HFFc6 (cell line): ENCODE measurements around the gene ECT2. TPM values are rescaled to one million over a fixed set of nuclear protein-coding genes. Genes with fewer than 3 reads are reported as not detected.

Source experiments
- DNase-seq: peaks from one replicate; pipeline ENCODE4 v3.0.0-alpha.2; 2018
- H3K27ac Mint-ChIP-seq: 2 replicates; pipeline ENCODE4 v1.8.0; 2020; ENCODE audit warnings: mild to moderate bottlenecking, mixed read lengths
- H3K27me3 Mint-ChIP-seq: 2 replicates; pipeline ENCODE4 v1.8.0; 2021; ENCODE audit warnings: mild to moderate bottlenecking, moderate library complexity, mixed read lengths; ENCODE audit not compliant: insufficient read depth
- H3K36me3 Mint-ChIP-seq: 2 replicates; pipeline ENCODE4 v1.8.0; 2021; ENCODE audit warnings: low read depth, mixed read lengths
- H3K4me1 Mint-ChIP-seq: 2 replicates; pipeline ENCODE4 v1.8.0; 2020; ENCODE audit warnings: low read depth, mixed read lengths
- H3K4me3 Mint-ChIP-seq: 2 replicates; pipeline ENCODE4 v1.8.0; 2020; ENCODE audit warnings: mild to moderate bottlenecking, moderate library complexity, mixed read lengths
- H3K9me3 Mint-ChIP-seq: 2 replicates; pipeline ENCODE4 v1.8.0; 2020; ENCODE audit warnings: mild to moderate bottlenecking, mixed read lengths
- total RNA-seq, 6 experiments: library from RNA; stranded (reverse); fragmentation: NEBNext Ultra II Directional; extraction: Animal tissue kit (Norgen Biotek cat#: 25700); gene quantifications; 2 replicates in 1 of 6; 3 replicates in 5 of 6; pipeline ENCODE4 v1.2.3, GENCODE V29; 2021
- TF ChIP-seq, protein P1 (sequence below): fragments of 200-600 bp; sonication (generic); IDR thresholded peaks from 2 replicates; pipeline ENCODE4 v1.5.0; 2021; ENCODE audit warnings: antibody characterized with exemption, mild to moderate bottlenecking

Gene ECT2
- total RNA-seq, 6 experiments from 2014 or later = 29.1 to 62.4 (median 50.6) TPM

DNA sequence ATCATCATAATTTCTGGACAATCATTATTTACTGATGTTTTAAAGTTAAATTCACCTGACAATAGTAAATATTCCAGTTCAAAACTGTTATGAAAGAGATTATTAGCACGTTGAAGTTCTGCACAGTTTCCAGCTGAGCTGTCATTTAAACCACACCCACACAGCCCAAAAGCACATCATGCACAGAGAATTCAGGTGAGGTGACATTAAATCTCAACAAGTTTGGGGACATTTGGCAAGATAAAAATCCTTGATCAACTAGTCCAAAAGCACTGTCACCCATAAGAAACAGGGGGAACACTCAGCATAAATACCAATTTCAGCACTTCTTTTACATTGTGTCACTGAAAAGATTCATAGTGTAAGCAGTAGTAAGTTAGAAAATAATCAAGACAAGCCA is 46.5 kb upstream of the ECT2 start:
- TF ChIP-seq, protein P1, sequence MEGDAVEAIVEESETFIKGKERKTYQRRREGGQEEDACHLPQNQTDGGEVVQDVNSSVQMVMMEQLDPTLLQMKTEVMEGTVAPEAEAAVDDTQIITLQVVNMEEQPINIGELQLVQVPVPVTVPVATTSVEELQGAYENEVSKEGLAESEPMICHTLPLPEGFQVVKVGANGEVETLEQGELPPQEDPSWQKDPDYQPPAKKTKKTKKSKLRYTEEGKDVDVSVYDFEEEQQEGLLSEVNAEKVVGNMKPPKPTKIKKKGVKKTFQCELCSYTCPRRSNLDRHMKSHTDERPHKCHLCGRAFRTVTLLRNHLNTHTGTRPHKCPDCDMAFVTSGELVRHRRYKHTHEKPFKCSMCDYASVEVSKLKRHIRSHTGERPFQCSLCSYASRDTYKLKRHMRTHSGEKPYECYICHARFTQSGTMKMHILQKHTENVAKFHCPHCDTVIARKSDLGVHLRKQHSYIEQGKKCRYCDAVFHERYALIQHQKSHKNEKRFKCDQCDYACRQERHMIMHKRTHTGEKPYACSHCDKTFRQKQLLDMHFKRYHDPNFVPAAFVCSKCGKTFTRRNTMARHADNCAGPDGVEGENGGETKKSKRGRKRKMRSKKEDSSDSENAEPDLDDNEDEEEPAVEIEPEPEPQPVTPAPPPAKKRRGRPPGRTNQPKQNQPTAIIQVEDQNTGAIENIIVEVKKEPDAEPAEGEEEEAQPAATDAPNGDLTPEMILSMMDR = no peak
- peaks cover 64% of the 10 kb centered on the region for H3K4me1 Mint-ChIP-seq
- no peaks in the 10 kb centered on the region for H3K27me3 Mint-ChIP-seq
- H3K27ac Mint-ChIP-seq = no peak overlapping the region; the same call in 1 of the 2 replicates
- H3K4me3 Mint-ChIP-seq = no peak overlapping the region
- peaks cover 10% of the 10 kb centered on the region; the same call in 1 of the 2 replicates for H3K36me3 Mint-ChIP-seq
- no peaks in the 10 kb centered on the region for H3K9me3 Mint-ChIP-seq
- DNase-seq = no peak

DNA sequence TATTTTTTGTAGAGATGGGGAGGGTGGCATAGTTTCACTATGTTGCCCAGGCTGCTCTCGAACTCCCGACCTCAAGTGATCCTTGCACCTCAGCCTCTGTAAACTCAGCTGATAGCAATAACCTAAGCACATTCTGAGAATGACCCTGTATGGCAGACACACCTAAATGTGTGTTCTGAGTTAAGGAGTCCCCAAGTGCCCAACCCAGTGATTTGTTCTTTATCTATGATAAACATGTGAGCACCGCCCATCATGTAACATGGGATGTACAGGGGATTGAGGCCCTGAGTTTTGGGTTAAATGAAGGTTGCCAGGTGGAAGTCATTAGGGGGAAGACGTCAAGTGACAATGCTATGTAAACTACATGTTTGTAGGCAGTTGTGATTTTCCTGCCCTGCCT is 45.4 kb upstream of the ECT2 start:
- Mint-ChIP-seq H3K36me3 (peaks cover 10% of the 10 kb centered on the region; the same call in 1 of the 2 replicates), H3K27ac (peak overlapping the region; percentile 31; the same call in 1 of the 2 replicates), H3K4me3 (no peak overlapping the region), H3K9me3 (no peaks in the 10 kb centered on the region), H3K4me1 (peaks cover 59% of the 10 kb centered on the region), H3K27me3 (no peaks in the 10 kb centered on the region)
- TF ChIP-seq, protein P1 = no peak
- no peak for DNase-seq

DNA sequence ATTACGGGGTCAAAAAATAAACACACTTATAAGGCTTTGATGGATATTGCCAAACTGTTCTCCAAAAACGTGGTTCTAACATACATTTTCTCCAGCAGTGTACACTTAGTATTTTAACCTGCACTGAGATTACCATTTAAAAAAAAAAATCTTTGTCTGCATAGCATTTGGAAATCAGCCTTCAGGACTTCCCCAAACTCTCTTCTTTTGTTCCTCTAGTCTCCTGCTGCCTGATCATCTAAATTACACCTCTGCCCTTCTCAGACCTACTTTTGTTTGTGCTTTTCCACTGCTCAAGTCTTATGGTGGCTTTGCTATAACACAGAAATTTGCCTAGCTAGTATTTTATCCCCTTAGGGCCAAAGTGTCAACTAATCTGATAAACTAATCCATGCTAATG is 43.5 kb upstream of the ECT2 start:
- Mint-ChIP-seq H3K4me3 (no peak overlapping the region), H3K27ac (peak overlapping the region; percentile 47), H3K9me3 (no peaks in the 10 kb centered on the region), H3K4me1 (peaks cover 56% of the 10 kb centered on the region), H3K36me3 (peaks cover 3% of the 10 kb centered on the region; the same call in 1 of the 2 replicates), H3K27me3 (0 out of 2 replicates have a peak, but pooled peaks cover 3% of the 10 kb centered on the region)
- DNase-seq = no peak
- TF ChIP-seq, protein P1 = no peak

DNA sequence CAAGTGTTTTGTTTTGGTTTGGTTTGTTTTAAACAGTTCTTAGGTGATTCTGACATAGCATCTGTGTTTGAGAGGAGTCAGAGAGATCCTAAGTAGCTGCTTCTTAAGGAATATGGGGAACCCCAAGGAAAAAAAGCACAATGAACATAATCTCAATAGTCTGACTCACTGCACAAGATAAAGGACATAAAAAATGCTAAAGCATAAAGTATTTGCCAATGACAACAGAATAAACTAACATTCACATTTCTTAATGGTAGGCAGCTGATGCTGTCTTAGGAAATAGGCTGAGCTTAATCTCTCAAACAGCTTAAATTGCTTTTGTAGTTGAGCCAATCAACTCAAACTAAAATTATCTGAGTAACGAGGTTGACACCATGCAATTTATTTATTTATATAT is 42.6 kb upstream of the ECT2 start:
- DNase-seq = peak; percentile 70
- Mint-ChIP-seq H3K4me1 (peaks cover 63% of the 10 kb centered on the region), H3K36me3 (peaks cover 3% of the 10 kb centered on the region; the same call in 1 of the 2 replicates), H3K9me3 (no peaks in the 10 kb centered on the region), H3K4me3 (peak overlapping the region; percentile 99), H3K27ac (peak overlapping the region; percentile 98), H3K27me3 (0 out of 2 replicates have a peak, but pooled peaks cover 3% of the 10 kb centered on the region)
- TF ChIP-seq, protein P1 = no peak

DNA sequence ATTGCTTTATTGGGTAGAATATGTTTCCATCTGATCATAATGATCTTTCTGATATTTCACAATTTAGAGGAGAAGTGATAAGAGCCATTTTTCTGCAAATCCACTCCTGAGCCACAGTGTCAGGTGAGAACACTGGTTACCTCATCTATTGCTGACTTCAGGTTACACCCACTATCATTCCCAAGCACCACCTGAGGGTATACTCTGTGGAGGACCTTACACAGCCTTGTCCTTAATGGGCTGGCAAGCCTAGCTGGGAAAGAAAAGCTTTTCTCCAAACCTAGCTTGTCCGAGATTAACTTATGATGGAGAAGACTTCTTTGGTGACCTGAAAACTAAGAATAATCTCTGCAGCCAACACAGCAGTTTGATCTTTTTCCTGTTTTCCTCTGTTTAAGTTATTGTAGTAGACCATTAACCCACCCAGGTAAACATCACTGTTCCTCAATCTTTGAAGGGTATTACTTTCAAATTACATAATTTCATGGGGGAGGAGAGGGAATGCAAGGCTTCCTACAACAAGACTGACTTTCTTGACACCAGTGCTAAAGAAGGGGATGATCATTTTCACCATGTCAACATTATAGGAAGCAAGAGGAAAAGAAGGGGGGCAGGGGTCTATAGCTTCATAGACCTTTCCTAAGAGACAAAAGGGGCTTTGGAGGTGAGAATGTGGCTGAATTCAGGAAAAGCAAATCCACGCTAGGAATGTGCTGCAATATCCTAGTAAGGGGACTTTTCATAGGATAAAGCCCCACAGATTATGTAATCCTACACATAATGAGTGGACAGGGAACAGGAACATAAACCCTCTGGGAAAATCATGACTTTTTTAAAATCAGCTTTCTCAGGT is 41.4 kb upstream of the ECT2 start:
- peak; percentile 22 for DNase-seq
- Mint-ChIP-seq H3K27me3 (0 out of 2 replicates have a peak, but pooled peaks cover 3% of the 10 kb centered on the region), H3K9me3 (no peaks in the 10 kb centered on the region), H3K4me3 (peak overlapping the region; percentile 99), H3K27ac (peak overlapping the region; percentile 98), H3K36me3 (peaks cover 3% of the 10 kb centered on the region; the same call in 1 of the 2 replicates), H3K4me1 (peaks cover 63% of the 10 kb centered on the region)
- TF ChIP-seq, protein P1 = no peak
